CD8-positive, alpha-beta memory T cell (primary cell): Measurements from ENCODE around the gene AFF2. TPM values are rescaled to one million over a fixed set of nuclear protein-coding genes. Genes with fewer than 3 reads are reported as not detected.

Experiments used
- CTCF ChIA-PET: fragments of 350-600 bp; sonication (Branson Sonifier 250); formaldehyde crosslinking; loops from one replicate; lab custom pipeline; 2021; ENCODE audit warnings: antibody characterized with exemption; lab: Charles Lee
- POLR2A ChIA-PET: fragments of 350-600 bp; sonication (Branson Sonifier 250); formaldehyde crosslinking; loops from one replicate; lab custom pipeline; 2021; ENCODE audit warnings: antibody characterized with exemption; lab: Charles Lee
- DNase-seq, 5 donors: peaks; one replicate each; pipeline versions ENCODE4 v3.0.0 to v3.0.0-alpha.2; 2020 to 2022; ENCODE audit warnings: mixed read lengths in 1 of 5
- H3K27ac ChIP-seq: one replicate; pipeline ENCODE4 v1.7.0; 2013; ENCODE audit warnings: low read depth, mild to moderate bottlenecking, low read length, moderate library complexity
- H3K27me3 ChIP-seq: 2 replicates; pipeline ENCODE4 v1.7.0; 2013; ENCODE audit warnings: low read length, mild to moderate bottlenecking; ENCODE audit not compliant: insufficient read depth, poor library complexity, severe bottlenecking
- H3K36me3 ChIP-seq: 2 replicates; pipeline ENCODE4 v1.7.0; 2013; ENCODE audit warnings: mild to moderate bottlenecking, low read length, moderate library complexity; ENCODE audit not compliant: insufficient read depth
- H3K4me1 ChIP-seq: 2 replicates; pipeline ENCODE4 v1.7.0; 2013; ENCODE audit warnings: mild to moderate bottlenecking, low read length, moderate library complexity; ENCODE audit not compliant: insufficient read depth
- H3K4me3 ChIP-seq: 2 replicates; pipeline ENCODE4 v1.7.0; 2013; ENCODE audit warnings: mild to moderate bottlenecking, low read length
- H3K9me3 ChIP-seq: 2 replicates; pipeline ENCODE4 v1.7.0; 2013; ENCODE audit warnings: mild to moderate bottlenecking, low read length
- H3K27ac Mint-ChIP-seq, 8 donors: one replicate each; pipeline ENCODE4 v1.8.0; 2020 to 2021; ENCODE audit warnings: mixed read lengths in 8 of 8, mild to moderate bottlenecking in 6 of 8, inconsistent platforms in 3 of 8, moderate library complexity in 3 of 8
- H3K27me3 Mint-ChIP-seq, 2 donors: one replicate each; pipeline ENCODE4 v1.8.0; 2020 to 2021; ENCODE audit warnings: mixed read lengths in 2 of 2, mild to moderate bottlenecking in 1 of 2, moderate library complexity in 1 of 2
- H3K36me3 Mint-ChIP-seq, 3 donors: one replicate each; pipeline ENCODE4 v1.8.0; 2020 to 2021; ENCODE audit warnings: mixed read lengths in 3 of 3, inconsistent platforms in 1 of 3, mild to moderate bottlenecking in 1 of 3
- H3K4me1 Mint-ChIP-seq, 3 donors: one replicate each; pipeline ENCODE4 v1.8.0; 2020 to 2021; ENCODE audit warnings: mixed read lengths in 3 of 3, inconsistent platforms in 1 of 3, mild to moderate bottlenecking in 1 of 3
- H3K4me3 Mint-ChIP-seq, 7 donors: one replicate each; pipeline ENCODE4 v1.8.0; 2020 to 2021; ENCODE audit warnings: mixed read lengths in 7 of 7, mild to moderate bottlenecking in 6 of 7, moderate library complexity in 4 of 7, inconsistent platforms in 2 of 7
- H3K9me3 Mint-ChIP-seq, 5 donors: one replicate each; pipeline ENCODE4 v1.8.0; 2020 to 2022; ENCODE audit warnings: mixed read lengths in 5 of 5, mild to moderate bottlenecking in 3 of 5, moderate library complexity in 2 of 5, inconsistent platforms in 1 of 5
- polyA plus RNA-seq: library from polyadenylated mRNA; unstranded; fragments of 300-500 nt; fragmentation: Illumina TruSeq; gene quantifications from one replicate; pipeline ENCODE4 v1.2.3, GENCODE V29; 2021
- total RNA-seq, 2 experiments: library from RNA; stranded (reverse); gene quantifications; one replicate each; pipeline ENCODE4 v1.2.3, GENCODE V29; 2021

The AFF2 gene
- total and polyA plus RNA-seq, 3 experiments from 2014 or later, result 0.27 to 0.33 TPM; not detected in 1

DNA sequence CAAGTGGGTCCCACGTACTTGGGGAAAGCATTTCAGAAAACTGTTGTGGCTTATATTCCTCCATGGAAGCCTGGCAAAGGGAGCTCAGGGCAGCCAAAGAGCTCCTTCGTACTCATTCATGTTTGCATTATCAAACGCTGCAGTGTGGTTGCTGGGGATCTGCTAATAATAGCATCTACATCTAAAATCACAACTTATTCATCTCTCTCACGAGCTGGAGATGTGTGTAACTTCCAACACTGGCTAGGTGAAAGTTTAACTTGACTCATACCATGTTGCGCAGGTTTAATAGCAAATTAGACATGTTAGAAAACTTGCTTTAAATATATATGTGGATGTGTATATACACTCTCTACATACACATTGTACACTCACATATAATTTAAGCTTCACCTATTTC is 415.1 kb downstream of the AFF2 start:
- H3K4me3 Mint-ChIP-seq, result no peak overlapping the region
- peaks cover 0 to 4% of the 10 kb centered on the region in 2 donors for H3K27me3 Mint-ChIP-seq
- ChIA-PET CTCF (no interaction called here), POLR2A (no interaction called here)
- Histone ChIP-seq H3K27ac (no peak overlapping the region), H3K27me3 (no peaks in the 10 kb centered on the region), H3K4me3 (no peak overlapping the region), H3K9me3 (no peaks in the 10 kb centered on the region), H3K36me3 (no peaks in the 10 kb centered on the region), H3K4me1 (no peaks in the 10 kb centered on the region)
- no peaks in the 10 kb centered on the region for H3K9me3 Mint-ChIP-seq
- H3K27ac Mint-ChIP-seq, result no peak overlapping the region
- H3K4me1 Mint-ChIP-seq, result no peaks in the 10 kb centered on the region
- no peak for DNase-seq
- H3K36me3 Mint-ChIP-seq, result no peaks in the 10 kb centered on the region

DNA sequence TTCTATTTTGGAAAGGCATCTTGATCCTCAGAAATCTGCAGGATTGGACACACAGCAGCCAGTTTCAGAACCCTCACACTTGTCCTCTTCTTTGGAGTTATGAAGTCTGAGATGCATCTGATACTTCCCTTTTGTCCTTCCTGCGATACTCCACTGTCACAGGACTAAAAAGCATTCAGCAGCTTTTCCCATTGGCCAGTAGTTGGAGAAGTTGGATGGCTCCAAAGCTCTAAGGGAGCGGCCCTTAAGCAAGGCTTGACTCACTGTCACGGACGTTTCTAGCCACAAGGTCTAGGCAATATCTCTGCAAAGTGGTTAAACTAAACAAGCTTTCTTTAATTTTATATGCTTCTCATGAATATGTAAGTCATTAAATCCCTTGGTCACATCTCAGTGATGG is 417.0 kb downstream of the AFF2 start:
- H3K9me3 Mint-ChIP-seq, result no peaks in the 10 kb centered on the region
- ChIA-PET POLR2A (no interaction called here), CTCF (no interaction called here)
- Histone ChIP-seq H3K9me3 (no peaks in the 10 kb centered on the region), H3K4me3 (no peak overlapping the region), H3K27ac (no peak overlapping the region), H3K36me3 (no peaks in the 10 kb centered on the region), H3K27me3 (no peaks in the 10 kb centered on the region), H3K4me1 (no peaks in the 10 kb centered on the region)
- DNase-seq, result no peak
- no peaks in the 10 kb centered on the region for H3K36me3 Mint-ChIP-seq
- no peaks in the 10 kb centered on the region for H3K4me1 Mint-ChIP-seq
- H3K4me3 Mint-ChIP-seq, result no peak overlapping the region
- H3K27ac Mint-ChIP-seq, result no peak overlapping the region
- peaks cover 0 to under 1% of the 10 kb centered on the region in 2 donors for H3K27me3 Mint-ChIP-seq

DNA sequence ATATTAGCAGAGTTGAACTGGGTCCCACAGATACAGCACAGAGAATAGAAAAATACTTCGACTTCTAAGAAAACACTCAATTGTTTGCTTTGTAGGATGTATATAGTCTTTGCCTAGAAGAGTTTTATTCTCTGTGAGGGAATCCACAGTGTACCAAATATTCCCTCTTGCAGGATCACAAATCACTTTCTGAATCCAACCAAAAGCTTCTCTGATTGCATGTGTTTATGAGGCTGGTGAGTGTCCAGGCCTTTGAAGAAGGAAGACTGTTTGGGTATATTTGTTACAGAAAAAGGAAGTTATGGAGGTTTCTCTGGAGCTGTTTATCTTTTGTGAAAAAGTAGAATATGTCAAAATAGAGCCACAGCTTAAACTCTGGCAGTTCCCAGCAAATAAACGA is 423.2 kb downstream of the AFF2 start:
- H3K27ac Mint-ChIP-seq, result no peak overlapping the region
- no peak overlapping the region for H3K27ac ChIP-seq
- H3K4me1 Mint-ChIP-seq, result no peaks in the 10 kb centered on the region
- H3K9me3 Mint-ChIP-seq, result no peaks in the 10 kb centered on the region
- no peak for DNase-seq
- ChIA-PET POLR2A (no interaction called here), CTCF (no interaction called here)
- peaks cover 3 to 4% of the 10 kb centered on the region in 2 donors for H3K27me3 Mint-ChIP-seq
- H3K4me1 ChIP-seq, result no peaks in the 10 kb centered on the region
- no peaks in the 10 kb centered on the region for H3K9me3 ChIP-seq
- H3K4me3 ChIP-seq, result no peak overlapping the region
- no peaks in the 10 kb centered on the region for H3K27me3 ChIP-seq
- H3K4me3 Mint-ChIP-seq, result no peak overlapping the region
- H3K36me3 ChIP-seq, result no peaks in the 10 kb centered on the region
- H3K36me3 Mint-ChIP-seq, result no peaks in the 10 kb centered on the region

DNA sequence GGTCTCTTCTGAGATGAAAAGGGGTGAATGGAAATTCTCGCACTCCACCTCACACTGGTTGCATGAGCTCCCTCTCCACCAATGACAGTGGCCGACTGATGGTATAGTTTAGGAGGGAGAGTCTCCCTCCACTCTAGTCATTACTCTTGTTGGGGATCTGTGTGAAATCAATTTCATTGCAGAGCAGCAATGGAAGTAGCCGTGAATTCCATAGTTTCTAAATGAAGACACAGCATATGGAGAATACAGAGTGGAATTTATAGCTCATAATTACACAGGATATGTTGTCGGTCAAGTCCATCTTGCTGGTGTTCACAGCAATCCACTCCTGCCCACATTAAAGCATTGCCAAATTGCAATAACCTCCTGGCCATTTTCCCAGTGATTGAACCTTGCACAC is 426.0 kb downstream of the AFF2 start:
- Histone ChIP-seq H3K4me3 (no peak overlapping the region), H3K27ac (no peak overlapping the region), H3K36me3 (no peaks in the 10 kb centered on the region), H3K27me3 (no peaks in the 10 kb centered on the region), H3K4me1 (no peaks in the 10 kb centered on the region), H3K9me3 (no peaks in the 10 kb centered on the region)
- Mint-ChIP-seq H3K4me1 (no peaks in the 10 kb centered on the region), H3K4me3 (no peak overlapping the region), H3K27ac (no peak overlapping the region), H3K27me3 (peaks cover 3 to 4% of the 10 kb centered on the region in 2 donors), H3K36me3 (no peaks in the 10 kb centered on the region), H3K9me3 (no peaks in the 10 kb centered on the region)
- ChIA-PET POLR2A (no interaction called here), CTCF (no interaction called here)
- DNase-seq, result no peak

DNA sequence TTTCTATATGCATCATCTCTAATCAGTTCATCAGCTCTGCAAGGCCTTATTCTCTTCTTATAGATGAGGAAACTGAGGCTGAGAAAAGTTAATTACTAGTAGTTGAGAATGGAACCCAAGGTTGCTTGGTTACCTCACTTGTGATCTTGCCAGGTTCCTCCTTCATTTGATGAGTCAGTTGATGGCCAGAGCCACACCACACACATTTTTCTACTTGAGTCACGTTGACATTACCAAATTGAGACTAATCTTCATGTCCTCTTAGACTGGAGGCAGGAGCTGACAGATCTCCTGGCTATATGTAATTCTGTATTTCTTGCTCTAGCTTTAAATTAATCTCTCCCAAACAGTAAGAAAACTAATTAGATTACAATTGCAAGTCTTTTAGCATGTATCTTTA is 428.4 kb downstream of the AFF2 start:
- no peaks in the 10 kb centered on the region for H3K27me3 ChIP-seq
- no peak for DNase-seq
- Mint-ChIP-seq H3K4me1 (no peaks in the 10 kb centered on the region), H3K9me3 (no peaks in the 10 kb centered on the region), H3K4me3 (no peak overlapping the region), H3K27me3 (peaks cover 0 to 3% of the 10 kb centered on the region in 2 donors), H3K36me3 (no peaks in the 10 kb centered on the region), H3K27ac (peak overlapping the region in 1 of 8 donors; percentile 34)
- no peak overlapping the region for H3K4me3 ChIP-seq
- H3K9me3 ChIP-seq, result no peaks in the 10 kb centered on the region
- CTCF ChIA-PET, result no interaction called here
- POLR2A ChIA-PET, result no interaction called here
- no peaks in the 10 kb centered on the region for H3K4me1 ChIP-seq
- no peaks in the 10 kb centered on the region for H3K36me3 ChIP-seq
- no peak overlapping the region for H3K27ac ChIP-seq

- H3K36me3 Mint-ChIP-seq, result no peaks in the 10 kb centered on the region
- H3K36me3 ChIP-seq, result no peaks in the 10 kb centered on the region
- POLR2A ChIA-PET, result no interaction called here
- no peak for DNase-seq
- H3K27me3 Mint-ChIP-seq, result peaks cover 0 to 3% of the 10 kb centered on the region in 2 donors
- no peaks in the 10 kb centered on the region for H3K9me3 Mint-ChIP-seq
- H3K4me3 Mint-ChIP-seq, result no peak overlapping the region
- H3K4me1 Mint-ChIP-seq, result no peaks in the 10 kb centered on the region
- no peak overlapping the region for H3K4me3 ChIP-seq
- no peaks in the 10 kb centered on the region for H3K9me3 ChIP-seq
- CTCF ChIA-PET, result no interaction called here
- H3K27ac ChIP-seq, result no peak overlapping the region
- no peaks in the 10 kb centered on the region for H3K27me3 ChIP-seq
- no peak overlapping the region for H3K27ac Mint-ChIP-seq
- no peaks in the 10 kb centered on the region for H3K4me1 ChIP-seq
Observed at GRCh38 chrX:148929686-148930085, 429.3 kb downstream of the AFF2 start.

GRCh38 chrX:148930206-148930729 is 429.9 kb downstream of the AFF2 start:
- Mint-ChIP-seq H3K9me3 (no peaks in the 10 kb centered on the region), H3K27ac (no peak overlapping the region), H3K27me3 (peaks cover 0 to 3% of the 10 kb centered on the region in 2 donors), H3K4me3 (no peak overlapping the region), H3K36me3 (no peaks in the 10 kb centered on the region), H3K4me1 (no peaks in the 10 kb centered on the region)
- Histone ChIP-seq H3K27ac (no peak overlapping the region), H3K27me3 (no peaks in the 10 kb centered on the region), H3K36me3 (no peaks in the 10 kb centered on the region), H3K4me1 (no peaks in the 10 kb centered on the region), H3K4me3 (no peak overlapping the region), H3K9me3 (no peaks in the 10 kb centered on the region)
- CTCF ChIA-PET, result no interaction called here
- no peak for DNase-seq
- POLR2A ChIA-PET, result no interaction called here

GRCh38 chrX:148933881-148934280 is 433.5 kb downstream of the AFF2 start:
- ChIA-PET POLR2A (no interaction called here), CTCF (no interaction called here)
- Mint-ChIP-seq H3K4me3 (no peak overlapping the region), H3K27ac (no peak overlapping the region), H3K4me1 (no peaks in the 10 kb centered on the region), H3K36me3 (no peaks in the 10 kb centered on the region), H3K9me3 (no peaks in the 10 kb centered on the region), H3K27me3 (no peaks in the 10 kb centered on the region)
- Histone ChIP-seq H3K9me3 (no peaks in the 10 kb centered on the region), H3K4me3 (no peak overlapping the region), H3K4me1 (no peaks in the 10 kb centered on the region), H3K27me3 (no peaks in the 10 kb centered on the region), H3K27ac (no peak overlapping the region), H3K36me3 (no peaks in the 10 kb centered on the region)
- DNase-seq, result no peak

GRCh38 chrX:148938348-148938747 is 437.9 kb downstream of the AFF2 start:
- Mint-ChIP-seq H3K4me3 (no peak overlapping the region), H3K27me3 (no peaks in the 10 kb centered on the region), H3K27ac (no peak overlapping the region), H3K4me1 (no peaks in the 10 kb centered on the region), H3K36me3 (no peaks in the 10 kb centered on the region), H3K9me3 (no peaks in the 10 kb centered on the region)
- no peak overlapping the region for H3K27ac ChIP-seq
- H3K9me3 ChIP-seq, result no peaks in the 10 kb centered on the region
- ChIA-PET CTCF (no interaction called here), POLR2A (no interaction called here)
- no peaks in the 10 kb centered on the region for H3K36me3 ChIP-seq
- DNase-seq, result no peak
- no peaks in the 10 kb centered on the region for H3K4me1 ChIP-seq
- no peaks in the 10 kb centered on the region for H3K27me3 ChIP-seq
- no peak overlapping the region for H3K4me3 ChIP-seq
